ENCODE measurements around the gene ATF7.
"Not testable (repeated sequence)": the region's sequence is repeated elsewhere in the genome, so short reads cannot be mapped to it uniquely, and the experiment has no call there.

The ATF7 gene

DNA sequence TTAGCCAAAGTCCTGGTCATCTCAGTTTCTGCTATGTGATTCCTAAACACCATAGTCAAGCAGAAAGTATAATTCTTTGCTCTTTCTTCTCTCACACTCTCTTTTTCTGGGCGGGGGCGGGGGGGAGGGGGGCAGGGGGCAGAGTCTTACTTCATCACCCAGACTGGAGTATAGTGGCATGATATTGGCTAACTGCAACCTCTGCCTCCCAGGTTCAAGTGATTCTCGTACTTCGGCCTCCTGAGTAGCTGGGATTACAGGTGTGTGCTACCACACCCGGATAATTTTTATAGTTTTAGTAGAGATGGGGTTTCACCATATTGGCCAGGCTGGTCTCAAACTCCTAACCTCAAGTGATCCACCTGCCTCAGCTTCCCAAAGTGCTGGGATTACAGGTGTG lies 60.8 kb downstream of the ATF7 start:
- not testable (repeated sequence) for DNase-seq (ENCODE audit: low read depth in 2 of 2)

DNA sequence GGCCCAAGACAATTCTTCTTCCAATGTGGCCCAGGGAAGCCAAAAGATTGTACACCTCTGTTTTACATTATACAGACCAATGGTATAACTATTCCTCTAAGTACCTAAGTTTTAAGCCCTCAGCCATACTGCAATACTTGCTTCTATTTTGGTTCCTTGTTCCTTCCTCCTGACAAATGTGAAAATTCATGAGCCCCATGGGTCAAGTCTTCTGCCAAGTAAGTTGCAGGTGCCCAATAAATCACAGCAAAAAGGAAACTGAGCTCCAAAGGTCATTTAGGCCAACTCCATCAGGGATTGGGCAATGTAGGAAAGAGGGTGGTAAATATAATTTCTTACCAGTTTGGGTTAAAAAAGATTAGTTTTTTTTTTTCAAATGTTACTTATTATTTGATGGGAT lies 61.2 kb downstream of the ATF7 start:
- no peak for DNase-seq (ENCODE audit: low read depth in 2 of 2)

DNA sequence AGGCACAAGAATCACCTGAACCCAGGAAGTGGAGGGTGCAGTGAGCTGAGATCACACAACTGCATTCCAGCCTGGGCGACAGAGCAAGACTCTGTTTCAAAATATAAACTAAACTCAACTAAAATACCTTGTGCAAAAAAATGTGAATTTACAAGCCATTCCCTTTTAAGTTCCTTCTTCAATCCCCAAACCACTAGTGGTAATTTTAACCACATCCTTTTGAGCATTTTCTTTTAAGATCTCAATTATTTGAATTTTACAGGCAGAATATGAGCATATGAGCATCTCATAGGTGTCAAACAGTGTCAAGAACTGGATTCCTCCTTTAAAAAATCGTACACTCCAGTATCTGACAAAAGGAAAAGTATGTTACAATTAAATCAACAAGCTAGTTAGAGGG lies 61.9 kb downstream of the ATF7 start:
- no peak for DNase-seq (ENCODE audit: low read depth in 2 of 2)

DNA sequence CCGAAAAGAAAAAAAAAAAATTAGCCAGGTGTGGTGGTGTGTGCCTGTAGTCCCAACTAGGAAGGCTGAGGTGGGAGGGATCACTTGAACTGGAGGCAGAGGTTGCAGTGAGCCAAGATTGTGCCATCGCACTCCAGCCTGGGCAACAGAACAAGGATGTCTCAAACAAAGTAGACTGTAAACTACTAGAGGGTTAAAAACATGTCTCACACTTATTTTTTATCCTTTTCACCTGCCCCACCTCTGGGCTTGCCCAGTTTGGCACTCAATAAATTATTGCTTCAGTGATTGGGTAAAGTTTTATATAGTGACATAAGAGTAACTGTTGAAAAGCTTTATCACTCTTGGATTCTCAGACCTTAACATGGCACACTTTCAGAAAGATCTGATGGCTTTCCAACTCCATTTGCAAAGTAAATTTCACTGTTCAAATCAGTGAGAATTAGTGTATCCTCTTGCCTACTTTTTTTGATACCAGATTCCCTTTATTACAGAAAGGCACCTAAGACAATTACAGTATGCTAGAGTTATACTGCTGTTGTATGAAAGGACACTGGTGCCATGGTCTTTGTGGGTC lies 62.6 kb downstream of the ATF7 start:
- no peak for DNase-seq (ENCODE audit: low read depth in 2 of 2)

DNA sequence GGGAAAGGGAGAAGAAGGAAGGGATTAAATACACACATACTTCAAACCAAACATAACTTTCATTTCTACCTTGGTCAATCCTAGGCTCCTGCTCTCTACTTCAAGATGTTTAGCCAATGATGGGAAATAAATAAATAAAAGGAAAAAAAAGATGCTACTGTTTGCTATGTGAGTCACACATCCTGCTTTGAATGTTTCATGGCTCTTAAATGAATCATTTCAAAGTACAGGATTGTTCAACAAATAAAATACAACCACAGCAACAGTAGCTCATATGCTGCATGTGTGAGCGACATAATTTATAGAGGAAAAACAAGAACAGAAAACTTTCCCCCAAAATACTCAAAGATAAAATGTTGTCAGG lies 64.6 kb downstream of the ATF7 start:
- no peak for DNase-seq (ENCODE audit: low read depth in 2 of 2)

DNA sequence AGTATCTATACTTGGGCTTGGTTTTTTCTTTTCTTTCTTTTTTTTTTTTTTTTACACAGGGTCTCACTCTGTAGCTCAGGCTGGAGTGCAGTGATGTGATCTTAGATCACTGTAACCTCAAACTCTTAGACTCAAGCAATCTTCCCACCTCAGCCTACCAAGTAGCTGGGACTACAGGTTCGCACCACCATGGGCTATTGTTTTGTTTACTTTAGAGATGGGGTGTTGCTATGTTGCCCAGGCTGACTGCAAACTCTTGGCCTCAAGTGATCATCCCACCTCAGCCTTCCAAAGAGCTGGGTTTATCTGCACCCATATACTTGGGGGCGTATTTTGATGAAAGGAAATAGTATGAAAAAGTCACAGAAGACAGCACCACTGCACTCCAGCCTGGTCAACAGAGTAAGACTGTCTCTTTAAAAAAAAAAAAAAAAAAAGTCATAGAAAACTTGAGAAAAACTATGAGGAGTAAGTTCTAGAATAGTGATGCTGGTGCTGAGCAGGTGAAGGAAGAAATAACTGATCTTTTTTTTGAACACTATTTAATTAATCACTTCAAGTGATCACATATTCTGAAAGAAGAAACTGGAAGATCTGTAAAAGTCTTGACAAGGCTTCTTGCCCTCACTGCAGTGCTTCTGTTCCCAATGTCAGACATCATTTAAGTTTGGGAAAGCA lies 65.1 kb downstream of the ATF7 start:
- no peak for DNase-seq (ENCODE audit: low read depth in 2 of 2)

DNA sequence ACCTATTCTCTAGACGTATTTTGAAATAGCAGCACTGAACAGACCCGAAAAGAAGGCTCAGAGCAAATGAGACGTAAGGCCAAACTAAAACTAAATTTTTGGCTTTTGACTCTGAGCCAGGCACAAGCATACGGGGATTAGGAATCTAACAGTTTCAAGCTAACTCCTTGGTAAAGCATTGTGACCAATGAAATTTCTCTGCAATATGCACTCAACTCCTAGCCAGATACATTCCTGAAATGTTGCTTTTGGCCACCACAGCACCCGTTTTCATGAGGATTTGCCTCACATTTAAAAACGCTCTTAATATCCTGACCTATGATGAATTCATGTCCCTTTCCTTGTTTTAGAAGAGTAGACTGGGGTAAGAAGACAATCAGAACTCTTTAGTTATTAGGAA lies 65.8 kb downstream of the ATF7 start:
- no peak for DNase-seq (ENCODE audit: low read depth in 2 of 2)

DNA sequence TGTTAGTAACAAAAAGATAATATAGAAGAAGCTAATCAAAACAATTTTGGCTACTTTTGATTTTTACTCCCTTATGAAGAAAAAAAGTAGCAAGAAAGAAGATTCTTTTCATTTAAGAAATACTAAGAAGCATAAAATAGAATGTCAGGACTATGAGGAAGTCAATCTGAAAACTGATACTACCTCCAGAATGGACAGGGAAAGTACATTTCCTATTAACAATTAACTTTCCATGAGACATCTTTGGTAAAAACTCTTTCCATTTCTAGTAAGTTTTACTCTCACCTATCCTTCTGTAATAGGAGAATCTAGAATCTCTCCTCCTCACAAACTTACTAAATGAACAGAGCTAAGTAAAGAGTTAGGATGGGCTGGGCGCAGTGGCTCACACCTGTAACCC lies 67.6 kb downstream of the ATF7 start:
- no peak for DNase-seq (ENCODE audit: low read depth in 2 of 2)

DNA sequence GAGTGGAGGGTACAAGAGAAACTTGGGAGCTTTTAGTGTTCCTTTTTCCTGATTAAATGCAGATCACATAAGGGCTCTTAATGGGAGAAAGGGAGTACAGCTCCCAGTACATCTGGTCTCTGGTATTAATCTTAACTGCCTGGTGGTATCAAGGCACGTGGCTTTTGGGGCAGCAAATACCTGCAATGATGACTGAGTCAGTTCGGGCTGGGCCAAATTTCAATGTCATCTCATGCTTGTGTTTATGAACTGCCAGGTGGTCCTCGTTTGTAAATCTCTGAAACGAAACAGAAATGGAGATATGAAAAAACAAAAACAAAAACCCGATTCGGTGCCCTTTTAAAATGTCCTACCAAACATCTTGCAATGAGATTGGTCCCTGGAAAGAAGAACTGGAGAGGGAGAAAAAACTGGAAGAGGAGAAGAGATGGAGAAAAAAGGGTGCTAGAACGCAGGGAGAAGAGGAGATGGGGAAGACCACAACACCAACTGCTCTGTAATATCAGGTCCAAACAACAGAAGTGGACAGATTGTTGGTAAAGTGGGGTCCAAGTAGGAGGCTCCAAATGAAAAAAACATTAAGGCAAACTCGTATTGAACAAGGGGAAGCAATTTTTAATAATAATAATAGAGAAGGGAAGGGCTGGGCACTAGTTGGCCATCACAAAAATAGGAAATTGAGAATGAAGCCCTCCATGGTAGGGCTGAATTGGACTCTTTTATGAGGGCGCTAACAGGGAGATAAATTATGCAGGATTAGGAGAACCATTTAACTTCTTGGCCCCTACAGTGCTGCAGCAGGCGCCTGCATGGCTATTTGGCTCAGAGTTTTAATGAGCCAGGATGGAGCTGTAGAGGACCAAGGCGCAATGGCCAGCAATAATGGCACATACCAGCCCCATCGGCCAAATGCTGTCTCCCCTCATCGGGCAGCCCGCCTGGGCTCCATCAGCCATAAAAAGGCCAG lies 73.5 kb downstream of the ATF7 start:
- DNase-seq (ENCODE audit: low read depth in 2 of 2): no peak

DNA sequence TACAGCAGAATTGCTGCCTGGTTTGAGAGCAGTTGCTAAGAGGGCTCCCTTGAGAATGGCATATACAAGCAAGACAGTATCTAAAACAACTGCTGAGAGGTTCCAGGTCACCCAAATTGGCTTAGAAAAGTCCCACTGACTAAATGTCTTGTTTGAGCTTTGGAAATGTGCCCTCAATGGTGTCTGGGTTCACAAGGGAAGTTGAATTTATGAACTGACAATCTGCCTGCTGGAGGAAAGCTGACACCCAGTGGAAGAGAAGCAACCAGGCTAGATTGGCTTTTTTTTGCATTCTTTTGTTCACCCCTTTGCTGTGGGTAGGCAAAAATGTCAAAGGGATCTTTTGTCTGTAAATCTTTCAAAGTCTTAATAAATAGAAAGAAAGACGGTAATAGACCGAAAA lies 74.3 kb downstream of the ATF7 start:
- no peak for DNase-seq (ENCODE audit: low read depth in 2 of 2)

DNA sequence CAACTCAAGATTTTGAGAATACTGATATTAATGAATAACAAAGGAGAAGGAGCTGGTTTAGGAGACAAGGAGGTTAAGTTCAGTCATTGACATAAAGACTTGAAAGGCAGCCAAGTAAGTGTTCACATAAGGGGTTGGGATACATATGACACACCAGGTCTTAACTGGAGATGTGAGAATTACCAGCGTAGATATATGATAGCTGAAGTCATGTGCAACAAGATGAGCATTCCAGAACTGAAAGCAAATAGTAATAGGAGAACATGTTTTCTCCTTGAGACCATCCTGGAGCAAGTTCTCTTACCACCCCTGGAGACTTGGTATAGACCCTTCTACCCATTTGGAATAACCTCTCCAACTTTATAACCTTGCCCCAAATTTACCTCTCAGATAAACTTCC lies 75.6 kb downstream of the ATF7 start:
- no peak for DNase-seq (ENCODE audit: low read depth in 2 of 2)

DNA sequence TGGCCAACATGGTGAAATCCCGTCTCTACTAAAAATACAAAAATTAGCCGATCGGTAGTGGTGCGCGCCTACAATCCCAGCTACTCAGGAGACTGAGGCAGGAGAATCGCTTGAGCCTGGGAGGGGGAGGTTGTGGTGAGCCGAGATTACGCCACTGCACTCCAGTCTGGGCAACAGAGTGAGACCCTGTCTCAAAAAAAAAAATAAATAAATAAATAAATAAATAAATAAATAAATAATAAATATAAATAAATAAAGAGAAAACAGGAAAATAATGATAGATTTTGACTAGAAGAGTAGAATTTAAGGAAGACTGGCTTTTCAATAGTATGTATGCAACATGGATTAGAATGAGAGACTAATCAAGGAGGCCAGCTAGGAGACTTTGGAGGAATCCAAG lies 76.1 kb downstream of the ATF7 start:
- not testable (repeated sequence) for DNase-seq (ENCODE audit: low read depth in 2 of 2)

DNA sequence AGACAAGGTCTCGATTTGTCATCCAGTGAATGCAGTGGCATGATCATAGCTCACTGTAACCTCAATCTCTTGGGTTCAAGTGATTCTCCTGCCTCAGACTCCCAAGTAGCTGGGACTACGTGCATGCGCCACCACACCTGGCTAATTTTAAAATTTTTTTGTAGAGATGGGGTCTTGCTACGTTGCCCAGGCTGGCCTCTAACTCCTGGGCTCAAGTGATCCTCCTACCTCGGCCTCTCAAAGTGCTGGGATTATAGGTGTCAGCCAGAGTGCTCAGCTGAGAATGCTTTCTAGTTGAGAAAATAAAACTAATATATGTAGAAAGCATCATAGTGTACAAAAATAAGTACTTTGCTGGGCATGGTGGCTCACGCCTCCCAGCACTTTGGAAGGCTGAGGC lies 77.8 kb downstream of the ATF7 start:
- not testable (repeated sequence) for DNase-seq (ENCODE audit: low read depth in 2 of 2)

DNA sequence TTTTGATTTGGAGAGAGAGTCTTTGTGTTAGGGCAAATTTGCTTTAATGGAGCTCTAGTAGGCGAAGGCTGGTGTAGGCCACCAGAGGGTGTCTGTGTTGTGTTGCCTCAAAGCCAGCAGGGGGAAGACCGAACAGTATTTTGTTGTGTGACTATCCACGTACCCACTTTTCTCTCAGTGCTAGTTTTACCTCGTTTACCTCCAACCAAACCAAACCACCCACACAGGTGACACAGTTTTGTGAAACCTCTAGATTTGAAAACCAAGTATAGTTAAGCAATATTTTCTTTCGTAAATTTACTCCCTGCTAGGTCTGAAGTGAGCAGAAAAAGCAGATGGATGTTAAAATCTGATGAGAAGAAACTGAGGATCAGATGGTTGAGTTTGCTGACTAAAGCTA lies 82.6 kb downstream of the ATF7 start:
- peak; percentile 29 to 34 for DNase-seq (ENCODE audit: low read depth in 2 of 2)

DNA sequence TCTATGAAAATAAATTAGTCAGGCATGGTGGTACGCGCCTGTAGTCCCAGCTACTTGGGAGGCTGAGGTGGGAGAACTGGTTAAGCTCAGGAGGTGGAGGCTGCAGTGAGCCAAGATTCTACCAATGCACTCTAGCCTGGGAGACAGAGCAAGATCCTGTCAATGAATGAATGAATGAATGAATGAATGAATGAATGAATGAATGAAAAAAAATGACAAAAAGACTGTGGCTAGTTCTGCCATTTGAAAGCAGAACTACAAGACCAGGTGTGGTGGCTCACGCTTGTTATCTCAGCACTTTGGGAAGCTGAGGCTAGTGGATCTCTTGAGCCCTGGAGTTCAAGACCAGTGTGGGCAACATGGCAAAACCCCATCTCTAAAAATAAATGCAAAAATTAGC lies 86.7 kb downstream of the ATF7 start:
- DNase-seq (ENCODE audit: low read depth in 2 of 2): no peak

DNA sequence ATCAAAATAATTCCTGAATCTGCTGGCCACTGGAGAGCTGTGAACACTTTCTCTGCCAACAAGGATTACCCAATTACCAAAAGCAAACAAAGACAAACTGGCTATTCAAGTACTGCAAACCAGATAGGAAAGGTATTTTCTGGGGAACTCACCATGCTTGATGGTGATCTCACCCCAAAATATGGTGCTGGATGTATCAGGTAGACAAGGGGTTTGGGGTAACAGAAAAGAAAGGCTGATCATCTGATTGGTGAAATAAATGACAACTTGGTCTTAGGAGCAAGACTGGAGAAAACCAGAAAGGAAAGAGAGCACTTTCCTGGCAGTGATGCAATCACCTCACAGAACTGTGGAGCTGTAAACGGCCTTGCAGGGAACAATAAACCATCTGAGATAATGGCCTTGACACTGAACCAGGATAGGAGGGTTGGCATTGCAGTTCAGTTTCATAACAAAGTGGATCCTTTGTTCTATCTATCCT lies 87.9 kb downstream of the ATF7 start:
- no peak for DNase-seq (ENCODE audit: low read depth in 2 of 2)

DNA sequence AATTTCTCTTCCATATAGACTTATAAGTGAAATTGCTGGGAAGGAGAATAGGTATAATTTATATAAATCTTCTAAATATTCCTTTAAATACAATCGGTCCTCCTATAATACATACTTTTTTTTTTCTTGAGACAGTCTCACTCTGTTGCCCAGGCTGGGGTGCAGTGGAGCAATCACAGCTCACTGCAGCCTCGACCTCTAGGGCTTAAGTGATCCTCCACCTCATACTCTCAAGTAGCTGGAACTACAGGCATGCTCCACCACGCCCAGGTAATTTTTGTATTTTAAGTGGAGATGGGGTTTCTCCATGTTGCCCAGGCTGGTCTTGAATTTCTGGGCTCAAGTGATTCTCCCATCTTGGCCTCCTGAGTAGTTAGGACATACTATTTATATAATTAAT lies 89.2 kb downstream of the ATF7 start:
- DNase-seq (ENCODE audit: low read depth in 2 of 2): no peak

DNA sequence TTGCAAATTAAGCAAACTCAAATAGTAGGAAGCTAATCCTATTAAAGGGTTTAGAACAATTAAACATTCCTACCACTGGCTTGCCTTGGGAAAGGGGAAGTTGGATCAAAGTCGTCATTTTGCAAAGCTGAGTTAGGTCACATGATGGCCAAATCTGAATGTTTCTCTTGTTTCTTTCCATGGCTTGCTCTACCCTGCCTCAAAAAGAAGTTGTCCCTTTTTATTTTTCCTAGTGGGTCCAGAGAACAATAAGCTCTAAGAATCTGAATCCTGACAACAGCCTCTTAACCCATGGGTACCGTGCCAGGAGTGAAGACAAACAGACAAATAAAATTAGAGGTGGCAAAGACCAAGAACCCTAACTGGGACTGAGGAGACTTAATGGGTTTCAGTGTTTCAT lies 92.7 kb downstream of the ATF7 start:
- DNase-seq (ENCODE audit: low read depth in 2 of 2): no peak

DNA sequence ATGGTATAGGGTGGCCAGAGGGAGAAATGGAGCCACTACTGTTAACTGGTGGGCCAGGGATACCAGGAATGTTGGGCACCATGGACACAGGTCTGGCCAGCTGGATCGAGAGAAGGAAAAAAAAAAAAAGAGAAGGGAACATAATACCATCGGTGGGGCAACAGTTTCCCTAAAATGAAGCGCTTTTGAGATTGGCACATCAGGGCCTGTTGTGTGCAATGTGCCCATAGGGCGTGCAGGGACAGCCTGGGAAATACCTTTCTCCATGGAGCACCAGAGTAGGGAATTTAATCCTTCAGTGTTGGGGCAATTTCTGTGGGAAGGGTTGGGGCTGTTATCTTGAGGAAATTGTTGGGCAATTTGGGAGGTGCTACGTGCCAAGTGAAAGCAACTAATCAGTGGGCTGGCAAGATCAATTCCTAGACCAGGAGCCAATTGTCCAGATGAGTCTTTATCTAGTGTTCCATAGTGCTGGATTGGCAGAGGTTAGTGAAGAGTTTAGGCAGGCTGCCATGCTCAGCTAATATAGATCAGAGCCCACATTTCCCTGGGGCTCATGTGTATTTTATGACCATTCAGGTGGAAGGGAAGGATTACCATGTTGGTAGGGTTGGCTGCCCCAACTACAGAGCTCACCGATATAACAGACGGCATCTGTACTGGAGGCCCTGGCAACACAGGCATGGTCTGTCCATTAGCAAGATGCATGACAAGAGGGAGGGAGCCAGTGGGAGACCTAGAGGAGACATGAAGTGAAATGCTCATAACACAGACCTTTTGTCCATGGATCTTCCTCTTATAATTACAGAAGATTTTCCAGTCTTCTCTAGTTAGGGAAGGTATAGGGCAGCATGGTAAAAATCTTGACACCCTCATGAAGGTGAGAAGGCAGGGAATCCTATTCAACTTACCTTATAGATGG lies 93.4 kb downstream of the ATF7 start:
- no peak for DNase-seq (ENCODE audit: low read depth in 2 of 2)

DNA sequence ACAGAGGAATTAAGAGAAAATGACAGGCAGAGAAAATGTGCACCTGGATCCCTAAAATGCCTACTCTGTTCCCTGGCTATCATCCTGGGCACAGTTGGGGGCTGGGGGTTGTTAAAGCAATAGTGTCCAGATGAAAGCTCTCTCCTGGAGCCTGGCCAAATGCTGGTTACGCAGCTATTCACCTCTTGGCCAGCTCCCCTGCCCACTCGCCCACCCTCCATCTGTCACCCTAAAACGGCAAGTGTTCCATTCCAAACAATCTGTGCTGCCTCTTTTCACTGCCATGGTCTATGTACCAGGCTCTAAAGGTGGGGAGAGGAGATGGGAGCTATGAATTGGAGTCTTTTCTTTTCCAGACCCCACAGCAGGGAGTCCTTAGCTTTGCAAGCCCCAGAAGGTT lies 94.2 kb downstream of the ATF7 start:
- DNase-seq (ENCODE audit: low read depth in 2 of 2): no peak

DNA sequence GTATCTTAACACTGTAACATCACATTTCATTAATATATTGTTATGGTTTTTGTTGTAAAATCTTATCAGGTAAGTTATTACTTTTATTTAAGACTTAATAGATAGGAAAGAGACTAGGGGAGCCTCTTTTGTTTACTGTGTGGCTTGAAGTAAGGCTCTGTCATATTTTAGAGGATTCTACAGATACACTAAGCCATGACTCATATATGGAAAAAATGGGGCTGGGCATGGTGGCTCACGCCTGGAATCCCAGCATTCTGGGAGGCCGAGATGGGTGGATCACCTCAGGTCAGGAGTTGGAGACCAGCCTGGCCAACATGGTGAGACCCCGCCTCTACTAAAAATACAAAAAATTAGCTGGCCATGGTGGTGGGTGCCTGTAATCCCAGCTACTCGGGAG lies 95.3 kb downstream of the ATF7 start:
- no peak for DNase-seq (ENCODE audit: low read depth in 2 of 2)

DNA sequence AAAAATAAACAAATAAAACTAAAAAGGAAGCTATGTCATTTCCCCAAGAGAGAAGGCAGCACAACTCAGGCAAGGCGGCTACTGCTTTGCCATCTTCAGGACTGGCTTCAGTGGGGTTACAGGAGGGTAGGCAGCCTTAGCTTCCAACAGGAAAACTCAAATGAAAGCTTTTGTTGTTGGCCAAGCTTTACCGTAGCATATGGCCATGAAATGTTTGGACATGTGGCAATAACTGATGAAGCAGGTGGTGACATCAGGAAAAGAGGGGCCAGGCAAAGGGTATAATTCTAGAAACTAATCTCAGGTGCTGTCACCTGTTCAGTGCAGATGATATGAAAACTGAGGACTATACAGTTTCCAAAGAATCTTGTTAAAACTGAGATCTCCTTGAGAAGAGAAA lies 96.1 kb downstream of the ATF7 start:
- no peak for DNase-seq (ENCODE audit: low read depth in 2 of 2)
